Activated T-cell treated with anti-CD3 and anti-CD28 coated beads, Interleukin-2, amount 50 U/mL, for 4 hours (primary cell): ENCODE data around the gene SH3TC2. TPM values are rescaled to one million over a fixed set of nuclear protein-coding genes. Genes with fewer than 3 reads are reported as not detected.

Experiments
- ATAC-seq, 2 donors: fragments of 200-7000 bp; cut with Tn5 transposase; one replicate each; pipeline ENCODE4 v1.10.0; 2021
- DNase-seq: peaks from one replicate; pipeline ENCODE4 v3.0.0-alpha.2; 2020
- H3K27me3 Mint-ChIP-seq: one replicate; pipeline ENCODE4 v1.8.0; 2021; ENCODE audit warnings: low read depth, mixed read lengths
- H3K36me3 Mint-ChIP-seq: one replicate; pipeline ENCODE4 v1.8.0; 2022; ENCODE audit warnings: mixed read lengths; ENCODE audit not compliant: insufficient read depth
- H3K4me1 Mint-ChIP-seq: one replicate; pipeline ENCODE4 v1.8.0; 2021; ENCODE audit warnings: low read depth, mixed read lengths
- H3K4me3 Mint-ChIP-seq: one replicate; pipeline ENCODE4 v1.8.0; 2021; ENCODE audit warnings: mild to moderate bottlenecking, moderate library complexity, mixed read lengths
- H3K9me3 Mint-ChIP-seq: one replicate; pipeline ENCODE4 v1.8.0; 2021; ENCODE audit warnings: mixed read lengths
- total RNA-seq, 3 donors: library from RNA; stranded (reverse); gene quantifications; one replicate each; pipeline ENCODE4 v1.2.1, GENCODE V29; 2021

Gene SH3TC2
- total RNA-seq, 3 donors from 2014 or later = not detected

DNA sequence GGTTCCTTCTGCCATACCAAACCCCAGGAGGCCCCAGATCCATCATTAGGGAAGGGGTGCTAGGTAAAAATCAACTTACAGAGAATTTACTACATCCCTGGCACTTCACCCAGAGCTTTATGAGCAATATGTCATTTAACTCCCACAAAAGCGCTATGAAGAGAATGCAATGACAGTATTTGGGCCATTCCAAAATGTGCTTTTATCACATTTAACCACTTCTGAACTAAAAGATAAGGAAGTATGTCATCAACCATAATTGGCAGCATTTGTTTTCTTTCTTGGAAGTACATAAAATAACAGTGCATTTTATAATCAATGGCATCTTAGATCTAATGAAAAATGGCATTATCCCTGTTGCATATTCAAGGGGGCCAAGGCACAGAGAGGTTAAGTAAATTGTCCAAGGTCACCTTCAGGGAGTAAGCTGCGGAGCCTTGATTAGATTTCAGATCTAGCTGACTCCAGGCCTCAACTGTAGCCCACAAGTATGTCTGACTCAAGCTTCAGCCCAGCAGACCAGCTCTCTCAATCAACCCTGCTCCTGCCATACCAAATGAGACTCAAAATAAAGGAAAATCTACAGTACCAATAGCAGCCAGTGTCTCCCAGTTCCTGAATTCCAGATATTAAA is 16.5 kb downstream of the SH3TC2 start:
- H3K36me3 Mint-ChIP-seq = no peaks in the 10 kb centered on the region
- H3K9me3 Mint-ChIP-seq = no peaks in the 10 kb centered on the region
- no peaks in the 10 kb centered on the region for H3K4me1 Mint-ChIP-seq
- ATAC-seq (no peak), DNase-seq (no peak)
- no peak overlapping the region for H3K4me3 Mint-ChIP-seq
- peaks cover 2% of the 10 kb centered on the region for H3K27me3 Mint-ChIP-seq

DNA sequence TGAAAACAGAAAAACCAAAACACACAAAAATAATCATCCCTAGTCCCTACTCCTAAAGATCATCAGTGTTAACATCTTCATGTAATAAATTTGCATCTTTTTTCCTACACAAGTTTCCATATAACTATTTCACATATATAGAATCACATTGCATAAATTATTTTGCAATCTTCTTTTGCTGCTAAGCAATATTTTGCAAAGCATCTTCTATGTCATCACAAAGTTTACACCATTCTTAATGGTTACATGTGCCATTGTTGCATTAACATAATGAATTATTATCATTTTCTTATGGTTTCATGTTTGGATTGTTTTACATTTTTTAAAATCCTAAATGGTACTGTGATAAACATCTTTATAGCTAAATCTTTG is 17.8 kb downstream of the SH3TC2 start:
- Mint-ChIP-seq H3K27me3 (peaks cover 2% of the 10 kb centered on the region), H3K4me3 (no peak overlapping the region), H3K36me3 (no peaks in the 10 kb centered on the region), H3K4me1 (no peaks in the 10 kb centered on the region), H3K9me3 (no peaks in the 10 kb centered on the region)
- ATAC-seq (no peak), DNase-seq (no peak)

DNA sequence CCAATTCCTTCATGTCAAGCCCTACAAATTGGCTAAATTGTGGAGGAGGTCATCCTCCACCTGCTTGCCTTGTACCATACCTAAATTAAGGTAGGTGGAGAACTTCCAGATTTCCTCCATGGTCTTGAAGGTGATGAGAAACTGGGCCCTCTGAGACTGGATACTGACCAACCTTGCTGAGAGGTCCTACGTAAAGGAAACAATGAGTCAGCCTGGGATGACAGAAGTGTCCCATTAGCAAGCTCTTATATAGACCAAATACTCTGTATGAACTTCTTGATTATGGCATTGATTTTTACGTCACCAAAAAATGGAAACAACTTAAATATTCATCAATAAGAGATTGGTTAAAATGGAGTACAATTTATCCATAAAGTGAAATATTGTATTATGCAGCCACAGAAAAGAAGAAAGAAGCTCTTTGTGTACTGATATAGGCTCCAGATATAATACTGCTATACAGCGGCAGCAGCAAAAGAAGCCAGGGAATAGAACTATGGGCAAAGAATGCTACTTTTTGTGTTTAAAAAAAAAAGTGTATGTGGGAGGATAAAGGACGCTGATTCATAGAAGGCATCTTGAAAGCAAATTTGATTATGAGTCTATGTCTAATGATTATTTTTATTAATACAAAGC is 18.3 kb downstream of the SH3TC2 start:
- no peak for DNase-seq
- Mint-ChIP-seq H3K4me1 (no peaks in the 10 kb centered on the region), H3K36me3 (no peaks in the 10 kb centered on the region), H3K4me3 (no peak overlapping the region), H3K9me3 (no peaks in the 10 kb centered on the region), H3K27me3 (peaks cover 2% of the 10 kb centered on the region)
- no peak for ATAC-seq

DNA sequence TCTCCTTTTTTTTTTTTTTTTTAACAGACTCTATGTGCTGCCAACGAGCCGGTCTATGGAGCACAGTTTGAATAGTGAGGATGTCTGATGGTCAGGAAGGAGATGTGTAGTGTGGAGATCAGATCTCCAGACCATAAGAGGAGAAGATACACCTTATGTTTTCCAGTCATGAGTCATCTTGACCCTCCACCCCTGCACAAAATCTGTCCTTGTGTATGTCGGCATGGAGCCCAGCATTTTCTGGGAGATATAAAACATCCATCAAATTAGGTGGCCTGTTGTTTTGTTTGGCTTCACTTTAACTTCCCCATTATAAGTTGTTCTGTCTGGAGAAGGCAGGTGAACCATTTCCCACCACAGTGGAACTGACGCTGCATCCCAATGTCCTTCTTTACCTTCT is 19.2 kb downstream of the SH3TC2 start:
- DNase-seq (no peak), ATAC-seq (no peak)
- no peaks in the 10 kb centered on the region for H3K9me3 Mint-ChIP-seq
- peaks cover 2% of the 10 kb centered on the region for H3K27me3 Mint-ChIP-seq
- H3K36me3 Mint-ChIP-seq = no peaks in the 10 kb centered on the region
- H3K4me3 Mint-ChIP-seq = no peak overlapping the region
- H3K4me1 Mint-ChIP-seq = no peaks in the 10 kb centered on the region

DNA sequence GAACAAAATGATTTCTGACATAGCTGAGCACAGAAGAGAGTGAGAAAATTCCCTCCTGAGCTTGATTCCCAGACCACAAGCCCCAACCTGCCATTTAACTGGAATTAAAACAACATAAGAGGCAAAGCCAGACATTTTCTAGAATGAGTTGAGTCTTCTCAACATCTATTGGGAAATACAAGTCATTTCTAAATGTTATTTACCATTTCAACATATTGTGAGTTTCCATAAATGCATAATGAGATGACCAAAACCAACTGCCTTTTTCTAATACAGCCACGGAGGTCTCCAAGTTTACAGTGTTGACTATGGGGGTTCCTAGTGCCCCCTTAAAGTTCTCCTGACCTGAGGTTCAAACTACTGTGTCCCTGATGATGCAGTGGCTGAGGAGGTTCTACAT is 20.0 kb downstream of the SH3TC2 start:
- DNase-seq = no peak
- ATAC-seq = no peak
- Mint-ChIP-seq H3K27me3 (peaks cover 2% of the 10 kb centered on the region), H3K9me3 (no peaks in the 10 kb centered on the region), H3K36me3 (no peaks in the 10 kb centered on the region), H3K4me3 (no peak overlapping the region), H3K4me1 (peaks cover 3% of the 10 kb centered on the region)

DNA sequence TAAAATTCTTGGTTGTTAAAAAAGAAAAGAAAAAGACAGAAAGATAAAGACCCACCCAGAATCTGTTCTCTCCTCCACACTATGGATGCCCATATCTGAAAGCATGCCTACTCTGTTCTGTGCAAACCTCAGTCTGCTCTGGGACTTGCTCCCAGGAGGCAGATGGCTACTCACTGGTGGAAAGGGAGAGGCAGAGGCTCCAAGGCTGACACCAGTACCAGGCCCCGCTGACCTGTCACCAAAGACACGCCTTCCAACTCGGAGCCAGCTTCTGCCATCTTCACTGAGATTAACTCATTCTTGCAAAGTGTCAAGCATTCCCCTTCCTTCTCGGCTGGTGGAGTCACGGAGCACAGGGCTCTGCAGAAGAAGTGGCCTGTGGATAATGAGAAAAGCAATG is 21.6 kb downstream of the SH3TC2 start:
- Mint-ChIP-seq H3K4me1 (peaks cover 9% of the 10 kb centered on the region), H3K9me3 (no peaks in the 10 kb centered on the region), H3K36me3 (no peaks in the 10 kb centered on the region), H3K4me3 (no peak overlapping the region), H3K27me3 (no peaks in the 10 kb centered on the region)
- no peak for ATAC-seq
- no peak for DNase-seq

DNA sequence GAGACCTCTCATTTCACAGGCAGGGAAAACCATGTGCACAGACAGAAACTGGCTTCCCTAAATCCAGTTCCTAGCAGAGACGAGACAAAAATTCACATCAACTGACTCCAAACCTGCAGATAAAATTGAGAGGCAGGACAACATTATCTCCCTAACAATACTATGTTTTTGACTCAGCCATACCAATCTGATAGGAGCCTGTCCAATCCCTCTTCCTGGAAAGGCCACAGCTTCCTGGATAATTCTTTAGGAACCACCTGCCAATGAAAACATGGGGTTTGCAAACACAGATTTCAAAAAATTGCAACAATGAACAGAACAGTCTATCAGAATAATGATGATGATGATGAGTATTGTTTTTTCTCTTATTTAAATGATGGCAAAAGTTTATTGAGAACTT is 22.4 kb downstream of the SH3TC2 start:
- Mint-ChIP-seq H3K36me3 (no peaks in the 10 kb centered on the region), H3K4me1 (peaks cover 15% of the 10 kb centered on the region), H3K4me3 (no peak overlapping the region), H3K27me3 (no peaks in the 10 kb centered on the region), H3K9me3 (no peaks in the 10 kb centered on the region)
- DNase-seq (no peak), ATAC-seq (no peak)

DNA sequence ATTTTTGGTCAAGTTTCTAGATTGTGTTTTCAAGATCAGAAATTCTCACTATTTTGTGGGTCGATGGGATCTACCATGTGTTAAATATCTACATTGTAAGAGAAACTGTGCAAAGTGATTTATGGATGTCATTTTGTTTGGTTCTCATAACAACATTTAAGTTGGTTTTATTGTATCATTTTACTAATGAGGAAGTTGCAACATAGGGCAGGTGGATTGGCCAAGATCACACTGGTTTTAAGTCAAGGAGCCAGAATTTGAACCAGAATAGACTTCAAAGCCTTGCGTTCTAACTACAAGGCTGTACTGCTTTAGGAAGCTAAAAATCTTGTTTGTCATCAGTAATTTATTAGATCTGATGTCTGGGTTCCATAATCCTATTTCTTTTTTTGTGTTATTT is 23.4 kb downstream of the SH3TC2 start:
- H3K36me3 Mint-ChIP-seq = no peaks in the 10 kb centered on the region
- no peaks in the 10 kb centered on the region for H3K27me3 Mint-ChIP-seq
- peaks cover 18% of the 10 kb centered on the region for H3K4me1 Mint-ChIP-seq
- no peak for DNase-seq
- no peak for ATAC-seq
- no peak overlapping the region for H3K4me3 Mint-ChIP-seq
- H3K9me3 Mint-ChIP-seq = no peaks in the 10 kb centered on the region

DNA sequence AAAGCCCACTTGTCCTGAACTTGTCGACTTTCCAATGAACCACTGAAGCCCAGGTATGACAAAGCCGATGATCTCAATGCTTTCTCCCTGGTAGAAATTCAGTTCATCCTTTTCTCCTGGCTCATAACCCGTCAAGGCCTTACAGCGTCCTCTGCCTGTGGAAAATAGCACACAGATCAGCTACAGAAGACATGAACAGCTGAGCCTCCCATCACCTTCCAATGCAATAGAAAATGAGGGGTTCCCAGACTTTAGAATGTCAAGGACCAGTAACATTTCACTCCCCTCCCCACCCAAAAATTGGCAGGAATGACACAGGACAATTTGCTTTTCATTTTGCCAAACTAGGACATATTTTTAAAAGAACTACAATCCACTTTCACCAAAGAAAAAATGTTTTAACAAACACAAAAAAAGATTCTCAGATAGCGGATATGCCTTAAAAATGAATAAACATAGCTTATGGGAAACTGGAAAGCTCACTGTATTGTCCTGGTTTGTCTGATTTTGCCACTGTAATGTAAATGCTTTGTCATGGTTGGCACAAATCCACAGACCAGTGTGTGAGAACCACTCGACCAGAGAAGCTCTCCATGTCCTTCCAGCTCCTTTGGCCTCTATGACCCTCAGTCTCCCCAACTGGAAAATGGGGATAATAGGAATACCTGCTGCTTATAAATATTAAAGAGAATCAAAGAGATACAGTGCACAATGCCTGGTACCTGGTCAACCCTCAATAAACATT is 24.4 kb downstream of the SH3TC2 start:
- Mint-ChIP-seq H3K9me3 (no peaks in the 10 kb centered on the region), H3K4me3 (no peak overlapping the region), H3K36me3 (no peaks in the 10 kb centered on the region), H3K4me1 (peaks cover 18% of the 10 kb centered on the region), H3K27me3 (no peaks in the 10 kb centered on the region)
- DNase-seq (no peak), ATAC-seq (no peak)

DNA sequence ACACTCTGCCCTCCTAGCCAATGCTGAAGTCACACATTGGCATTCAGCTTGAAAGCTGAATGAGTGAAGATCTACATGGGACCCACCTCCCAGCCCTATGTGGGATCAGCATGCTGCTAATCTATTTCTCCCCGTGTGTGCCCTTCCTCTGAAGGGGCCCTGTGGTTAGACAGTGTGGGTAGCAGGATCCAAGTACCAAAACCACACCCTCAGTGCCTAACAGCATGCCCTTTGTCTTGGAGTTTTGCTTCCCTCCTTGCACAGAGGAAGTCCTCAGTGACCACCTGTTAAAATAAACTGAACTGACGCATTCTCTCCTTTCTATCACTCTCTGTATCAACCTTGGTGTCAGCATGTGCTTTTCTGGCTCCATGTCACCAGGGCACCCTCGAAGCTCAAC is 25.0 kb downstream of the SH3TC2 start:
- Mint-ChIP-seq H3K36me3 (no peaks in the 10 kb centered on the region), H3K4me3 (no peak overlapping the region), H3K4me1 (peaks cover 18% of the 10 kb centered on the region), H3K9me3 (no peaks in the 10 kb centered on the region), H3K27me3 (no peaks in the 10 kb centered on the region)
- peak in 1 of 2 donors; percentile 41 for ATAC-seq
- no peak for DNase-seq

DNA sequence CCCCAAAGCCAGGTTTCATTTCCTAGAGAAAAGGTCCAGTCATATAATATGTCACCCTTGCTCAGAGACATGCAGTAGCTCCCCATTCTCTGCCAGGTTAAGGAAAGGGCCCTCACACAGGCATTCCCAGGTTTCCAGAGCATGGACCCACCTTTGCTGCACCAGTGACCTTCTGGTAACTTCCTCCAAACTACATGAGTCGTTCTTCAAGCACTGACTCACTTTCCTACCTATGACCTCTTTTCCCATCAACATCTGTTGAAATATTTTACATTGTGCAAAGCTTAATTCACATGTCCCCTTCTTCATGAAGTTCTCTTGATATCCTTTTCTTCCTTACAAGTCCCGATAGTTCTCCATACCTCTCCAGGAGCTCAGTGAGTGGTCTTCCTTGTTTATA is 25.9 kb downstream of the SH3TC2 start:
- no peaks in the 10 kb centered on the region for H3K27me3 Mint-ChIP-seq

DNA sequence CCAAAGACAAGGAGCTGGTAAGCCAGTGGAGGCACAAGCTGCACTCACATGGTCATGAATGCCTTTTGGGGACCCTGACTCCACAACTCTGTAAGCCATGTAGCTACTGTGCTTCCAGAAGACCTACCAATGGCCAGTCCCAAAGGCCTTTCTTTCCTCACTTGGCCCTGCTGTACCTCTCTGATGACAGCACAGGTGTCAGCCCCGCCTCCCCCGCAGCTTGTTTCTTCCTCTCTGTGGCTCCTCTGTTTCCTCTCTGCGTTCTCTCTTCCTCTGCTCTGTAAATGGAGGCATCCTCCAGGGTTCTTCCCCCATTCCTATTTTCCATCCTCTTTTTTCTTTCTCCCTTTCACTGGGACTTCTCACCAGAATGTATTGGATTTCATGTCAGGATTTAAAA is 26.7 kb downstream of the SH3TC2 start:
- DNase-seq (no peak), ATAC-seq (no peak)
- no peaks in the 10 kb centered on the region for H3K36me3 Mint-ChIP-seq
- H3K27me3 Mint-ChIP-seq = no peaks in the 10 kb centered on the region
- H3K4me1 Mint-ChIP-seq = peaks cover 18% of the 10 kb centered on the region
- H3K4me3 Mint-ChIP-seq = no peak overlapping the region
- no peaks in the 10 kb centered on the region for H3K9me3 Mint-ChIP-seq

More for the DNA sequence above, 25.9 kb downstream of the SH3TC2 start:
- Mint-ChIP-seq H3K4me1 (peaks cover 18% of the 10 kb centered on the region), H3K4me3 (no peak overlapping the region), H3K9me3 (no peaks in the 10 kb centered on the region), H3K36me3 (no peaks in the 10 kb centered on the region)
- no peak for DNase-seq
- ATAC-seq = no peak

DNA sequence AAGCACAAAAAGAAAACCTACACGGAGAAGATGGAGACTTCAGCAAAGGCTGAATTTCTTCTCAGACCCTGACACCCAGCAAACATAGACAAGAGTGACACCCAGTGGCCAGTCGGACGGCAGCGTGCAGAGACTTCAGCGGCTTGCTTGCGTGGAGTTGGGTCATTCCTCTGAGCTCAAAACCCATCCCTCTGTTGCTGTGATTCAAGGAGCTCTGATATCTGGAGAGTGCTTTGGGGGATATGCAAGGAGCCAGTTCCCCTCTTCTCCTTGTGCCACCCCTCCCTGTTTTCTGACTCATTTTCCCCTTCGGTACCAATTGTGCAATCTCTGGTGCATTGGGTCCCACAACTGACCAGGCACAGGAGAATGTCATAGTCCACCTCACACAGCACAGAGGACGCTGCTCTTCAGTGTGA is 27.5 kb downstream of the SH3TC2 start:
- peak; percentile 57 for DNase-seq

DNA sequence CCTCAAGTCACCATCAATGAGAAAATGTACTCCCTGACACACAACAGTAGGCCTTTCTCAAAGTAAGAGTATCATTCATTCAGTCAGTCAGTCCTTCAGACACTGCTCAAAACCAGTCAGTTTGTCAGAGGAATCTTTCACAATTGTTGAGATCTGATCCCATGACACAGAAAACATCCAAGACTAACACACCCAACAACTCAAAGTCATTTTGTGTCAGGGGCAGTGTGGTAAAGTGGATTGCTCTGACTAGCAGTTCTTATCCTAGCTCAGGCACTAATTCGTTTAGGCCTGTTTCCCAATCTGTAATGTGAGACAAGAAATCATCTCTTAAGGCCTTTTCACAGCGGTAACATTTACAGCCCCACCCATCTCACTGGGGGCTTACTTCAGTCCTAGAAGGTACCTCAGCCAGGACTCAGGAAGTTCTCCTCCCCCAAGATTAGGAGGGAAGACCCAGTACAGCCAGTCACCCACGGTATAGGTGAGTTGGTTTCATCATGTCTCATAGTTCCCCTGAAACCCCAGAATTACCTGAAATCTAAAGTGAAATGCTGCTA is 31.9 kb downstream of the SH3TC2 start:
- H3K4me1 Mint-ChIP-seq = peaks cover 11% of the 10 kb centered on the region
- ATAC-seq (no peak), DNase-seq (no peak)
- H3K9me3 Mint-ChIP-seq = no peaks in the 10 kb centered on the region
- H3K36me3 Mint-ChIP-seq = no peaks in the 10 kb centered on the region
- no peaks in the 10 kb centered on the region for H3K27me3 Mint-ChIP-seq
- H3K4me3 Mint-ChIP-seq = no peak overlapping the region

More for the DNA sequence above, 27.5 kb downstream of the SH3TC2 start:
- ATAC-seq = peak; percentile 78 to 84
- Mint-ChIP-seq H3K9me3 (no peaks in the 10 kb centered on the region), H3K36me3 (no peaks in the 10 kb centered on the region), H3K4me3 (no peak overlapping the region), H3K4me1 (peaks cover 20% of the 10 kb centered on the region), H3K27me3 (no peaks in the 10 kb centered on the region)

DNA sequence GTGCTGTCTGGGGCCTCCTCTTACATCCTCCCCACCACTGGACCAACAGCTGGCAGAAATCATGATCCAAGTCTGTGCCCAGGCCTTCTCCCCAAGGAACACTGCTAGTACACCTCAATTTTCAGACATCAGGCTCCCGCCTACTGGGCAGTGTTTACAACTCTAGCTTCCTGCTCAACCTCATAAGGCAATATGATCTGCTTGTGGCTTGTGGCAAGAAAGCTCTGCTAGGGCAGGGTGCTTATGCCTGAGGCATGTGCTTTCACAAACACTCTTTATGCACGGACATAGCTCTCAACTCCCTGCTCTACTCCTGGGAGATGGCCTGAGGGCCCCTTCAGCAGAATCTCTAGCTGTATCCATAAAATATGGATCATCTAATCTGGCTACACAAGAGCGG is 32.5 kb downstream of the SH3TC2 start:
- DNase-seq = no peak
- Mint-ChIP-seq H3K4me3 (no peak overlapping the region), H3K4me1 (peaks cover 6% of the 10 kb centered on the region), H3K9me3 (no peaks in the 10 kb centered on the region), H3K36me3 (no peaks in the 10 kb centered on the region), H3K27me3 (no peaks in the 10 kb centered on the region)
- no peak for ATAC-seq
